K562 (cell line): ENCODE results near the gene USP28. TPM values are rescaled to one million over a fixed set of nuclear protein-coding genes. Genes with fewer than 3 reads are reported as not detected.

Source experiments
- CEBPB ChIP-seq: fragments of 450-650 bp; IDR thresholded peaks from 2 replicates; pipeline ENCODE4 v1.6.1; 2016; ENCODE audit warnings: missing genetic modification characterization, missing compliant biosample characterization
- DIDO1 ChIP-seq: fragments of 450-650 bp; IDR thresholded peaks from 2 replicates; pipeline ENCODE4 v1.6.1; 2016; ENCODE audit warnings: low read depth, missing biosample characterization, missing genetic modification characterization
- DMBX1 ChIP-seq: fragments of 250-450 bp; sonication (Bioruptor Pico); IDR thresholded peaks from 2 replicates; pipeline ENCODE4 v1.8.0; 2022; ENCODE audit warnings: inconsistent platforms, mild to moderate bottlenecking, moderate library complexity, borderline replicate concordance
- GABPA ChIP-seq: fragments of 200-800 bp; sonication (Bioruptor generic); conservative IDR thresholded peaks from 2 replicates; pipeline ENCODE4 v1.6.1; 2016; ENCODE audit warnings: low read depth, missing genetic modification characterization, missing compliant biosample characterization
- KDM5B ChIP-seq: fragments of 200-600 bp; sonication (generic); IDR thresholded peaks from 2 replicates; pipeline ENCODE4 v1.6.1; 2012; ENCODE audit warnings: low read depth, mild to moderate bottlenecking, moderate library complexity, low read length, control low read depth, inconsistent platforms; ENCODE audit not compliant: insufficient replicate concordance
- MBD2 ChIP-seq: sonication (generic); IDR thresholded peaks from 2 replicates; pipeline ENCODE4 v1.6.1; 2016; ENCODE audit warnings: low read depth, borderline replicate concordance
- MGA ChIP-seq: fragments of 450-650 bp; IDR thresholded peaks from 2 replicates; pipeline ENCODE4 v1.6.1; 2016; ENCODE audit warnings: mild to moderate bottlenecking, moderate library complexity
- MLLT1 ChIP-seq, 2 experiments: fragments of 450-650 bp; IDR thresholded peaks; 2 replicates each; pipeline ENCODE4 v1.6.1; 2016
- PTBP1 ChIP-seq: fragments of 200-400 bp; formaldehyde crosslinking; IDR thresholded peaks from 2 replicates; pipeline ENCODE4 v1.6.1; 2017; ENCODE audit warnings: low read depth, low read length
- SMARCA4 ChIP-seq: fragments of 450-650 bp; IDR thresholded peaks from 2 replicates; pipeline ENCODE4 v1.6.1; 2016
- TAF9B ChIP-seq: fragments of 450-650 bp; IDR thresholded peaks from 2 replicates; pipeline ENCODE4 v1.6.1; 2018; ENCODE audit warnings: mild to moderate bottlenecking; ENCODE audit not compliant: partially characterized antibody
- TCF15 ChIP-seq: fragments of 250-450 bp; sonication (Bioruptor Pico); IDR thresholded peaks from 2 replicates; pipeline ENCODE4 v1.8.0; 2022; ENCODE audit warnings: moderate library complexity, mild to moderate bottlenecking, inconsistent platforms
- ZNF12 ChIP-seq: sonication (generic); formaldehyde crosslinking; IDR thresholded peaks from 2 replicates; pipeline ENCODE4 v1.4.0; 2020; ENCODE audit warnings: mild to moderate bottlenecking, missing genetic modification reagents
- ZNF124 ChIP-seq: sonication (generic); formaldehyde crosslinking; IDR thresholded peaks from 2 replicates; pipeline ENCODE4 v1.8.1; 2022; ENCODE audit warnings: missing genetic modification reagents
- ZNF644 ChIP-seq: fragments of 200-800 bp; sonication (Bioruptor generic); IDR thresholded peaks from 2 replicates; pipeline ENCODE4 v1.6.1; 2016; ENCODE audit warnings: low read depth, missing genetic modification characterization, missing compliant biosample characterization
- polyA plus RNA-seq, 8 experiments: library from polyadenylated mRNA; depleted of rRNA in 4 of 8; stranded (reverse) in 5 of 8; unstranded in 3 of 8; fragments of >200 nt; fragmentation: Nextera tagmentation in 2 of 8; fragmentation: Illumina TruSeq in 1 of 8; extraction: Ambion mirVana in 2 of 8; extraction: Trizol in 1 of 8; gene quantifications; 2 replicates each; pipeline versions ENCODE4 v1.2.1 to v1.2.3, GENCODE V29; 2011 to 2014; ENCODE audit warnings: inconsistent platforms in 1 of 8, missing spikeins in 1 of 8
- total RNA-seq, 7 experiments: library from RNA; depleted of rRNA in 6 of 7; stranded (reverse); fragments of >200 nt in 6 of 7; fragmentation: Illumina TruSeq in 2 of 7; extraction: Trizol in 2 of 7; gene quantifications; 2 replicates each; pipeline versions ENCODE4 v1.2.1 to v1.2.3, GENCODE V29; 2011 to 2021; ENCODE audit warnings: low replicate concordance in 1 of 7

The USP28 gene
- total and polyA plus RNA-seq, 9 of the 15 experiments (the other 6 are each of a cell fraction or from before 2014, with no cell fraction given) = 3.7 to 42.7 (median 20.3) TPM

- peak; percentile 13; the same call in 1 of the 2 replicates for TF ChIP-seq MGA
- no peak for TF ChIP-seq CEBPB (tag)
- TF ChIP-seq MBD2 = no peak
- TF ChIP-seq TAF9B = no peak
- 0 out of 2 replicates have a peak, but pooled peaks have one; percentile 9 for TF ChIP-seq ZNF644 (tag)
- peak; percentile 18 for TF ChIP-seq KDM5B
- peak; percentile 67 for TF ChIP-seq GABPA (tag)
- peak; percentile 52 to 58; a peak in 1 of 4 replicates for TF ChIP-seq MLLT1 (IDR thresholded peaks at IDR 0.05)
- no peak for TF ChIP-seq PTBP1
- peak; percentile 71; the same call in 1 of the 2 replicates for TF ChIP-seq DMBX1 (CRISPR knock-in tag)
- TF ChIP-seq SMARCA4 = peak; percentile 64; the same call in 1 of the 2 replicates
- TF ChIP-seq ZNF12 (CRISPR knock-in tag) = no peak
- TF ChIP-seq TCF15 (CRISPR knock-in tag) = no peak
- no peak for TF ChIP-seq DIDO1
- TF ChIP-seq ZNF124 (CRISPR knock-in tag) = no peak
Measured at GRCh38 chr11:113876074-113876797, 864 bp upstream of the USP28 start (continued).
